NCI-H187 treated with DMSO at 0.1 percent for 48 hours (cell line): ENCODE data around the gene TAF11L14.

Experiments
- DNase-seq: peaks from one replicate; lab custom pipeline; 2025; lab: John Stamatoyannopoulos, UW

Gene TAF11L14

DNA sequence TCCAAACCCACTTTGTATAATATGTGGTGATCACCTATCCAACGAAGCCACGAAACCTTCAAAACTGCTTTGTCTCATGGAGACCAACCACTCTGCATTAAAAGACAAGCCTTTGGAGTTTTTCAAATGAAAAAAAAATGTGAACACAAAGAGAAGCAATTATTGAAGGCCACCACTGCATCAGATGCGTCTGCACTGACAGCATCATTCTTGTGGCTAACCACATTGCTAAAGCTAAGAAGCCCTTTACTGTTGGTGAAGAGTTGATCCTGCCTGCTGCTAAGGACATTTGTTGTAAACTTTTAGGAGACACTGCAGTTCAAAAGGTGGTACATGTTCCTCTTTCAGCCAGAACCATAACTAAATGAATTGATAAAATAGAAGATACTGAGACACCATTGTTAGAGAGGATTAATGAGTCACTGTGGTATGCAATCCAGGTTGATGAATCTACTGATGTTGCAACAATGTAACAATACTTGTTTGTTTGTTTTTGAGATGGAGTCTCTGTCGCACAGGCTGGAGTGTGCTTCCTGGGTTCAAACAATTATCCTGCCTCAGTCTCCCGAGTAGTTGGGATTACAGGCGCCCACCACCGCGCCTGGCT is 45.4 kb downstream of the TAF11L14 start:
- DNase-seq: no peak

DNA sequence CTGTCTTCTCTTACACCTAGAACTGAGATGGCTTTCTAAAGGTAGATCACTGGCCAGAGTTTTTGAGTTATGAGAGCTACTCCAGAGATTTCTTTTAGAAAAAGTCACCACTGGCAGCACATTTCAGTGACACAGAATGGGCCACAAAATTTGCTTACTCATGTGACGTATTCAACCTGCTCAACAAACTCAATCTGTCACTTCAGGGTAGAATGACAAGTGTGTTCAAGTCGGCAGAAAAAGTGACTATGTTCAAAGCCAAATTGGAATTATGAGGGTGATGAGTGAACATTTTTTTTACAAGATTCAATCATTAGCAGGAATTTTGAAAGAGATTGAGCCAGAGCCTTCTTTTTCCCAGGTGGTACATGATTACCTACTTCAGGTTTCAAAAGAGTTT is 46.5 kb downstream of the TAF11L14 start:
- no peak for DNase-seq
